ENCODE measurements around the gene SUMO4.

- TF ChIP-seq POLR2A (IDR thresholded peaks at IDR 0.05; ENCODE audit: low read depth, low read length) (no peak), CTCF (conservative IDR thresholded peaks at IDR 0.05; ENCODE audit: low read depth, low read length) (no peak), BHLHE40 (IDR thresholded peaks at IDR 0.05; ENCODE audit: low read depth, low read length) (no peak), MAZ (IDR thresholded peaks at IDR 0.05; ENCODE audit: borderline replicate concordance, low read depth, low read length) (no peak), RFX5 (IDR thresholded peaks at IDR 0.05; ENCODE audit: low read depth, low read length) (no peak), CHD1 (IDR thresholded peaks at IDR 0.05; ENCODE audit: low read depth, low read length) (no peak)
- TF ChIP-seq, protein P1, sequence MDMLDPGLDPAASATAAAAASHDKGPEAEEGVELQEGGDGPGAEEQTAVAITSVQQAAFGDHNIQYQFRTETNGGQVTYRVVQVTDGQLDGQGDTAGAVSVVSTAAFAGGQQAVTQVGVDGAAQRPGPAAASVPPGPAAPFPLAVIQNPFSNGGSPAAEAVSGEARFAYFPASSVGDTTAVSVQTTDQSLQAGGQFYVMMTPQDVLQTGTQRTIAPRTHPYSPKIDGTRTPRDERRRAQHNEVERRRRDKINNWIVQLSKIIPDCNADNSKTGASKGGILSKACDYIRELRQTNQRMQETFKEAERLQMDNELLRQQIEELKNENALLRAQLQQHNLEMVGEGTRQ (IDR thresholded peaks at IDR 0.05; ENCODE audit: low read depth, low read length), result no peak
Measured at GRCh38 chr6:149440735-149441671, 40.9 kb downstream of the SUMO4 start.
